Upper lobe of left lung (tissue), 4 donors: ENCODE results near the gene NKAIN2.

Experiments used
- CTCF ChIP-seq, 6 experiments: fragments of 450-650 bp in 4 of 6; fragments of 200-600 bp in 2 of 6; sonication (generic) in 2 of 6; IDR thresholded peaks; one replicate each; pipeline ENCODE4 v1.5.1; 2016 to 2019; ENCODE audit warnings: antibody characterized with exemption in 6 of 6
- POLR2A ChIP-seq, 4 donors: fragments of 450-650 bp; IDR thresholded peaks; one replicate each; pipeline ENCODE4 v1.5.1; 2016 to 2017; ENCODE audit warnings: antibody characterized with exemption in 4 of 4, mild to moderate bottlenecking in 2 of 4
- POLR2AphosphoS5 ChIP-seq, 2 donors: sonication (generic); formaldehyde crosslinking; IDR thresholded peaks; one replicate each; pipeline ENCODE4 v1.5.1; 2017; ENCODE audit warnings: antibody characterized with exemption in 2 of 2

- TF ChIP-seq CTCF (IDR thresholded peaks at IDR 0.05) (no peak), POLR2AphosphoS5 (IDR thresholded peaks at IDR 0.05) (no peak), POLR2A (IDR thresholded peaks at IDR 0.05) (no peak)
Observed at GRCh38 chr6:123875784-123876183, 72.1 kb downstream of the NKAIN2 start.
